ENCODE measurements around the gene FURIN. TPM values are rescaled to one million over a fixed set of nuclear protein-coding genes. Genes with fewer than 3 reads are reported as not detected.

Gene FURIN
- total and polyA plus RNA-seq, 2 of the 4 experiments (the other 2 are of a cell fraction), result 34.8 to 54.3 TPM

GRCh38 chr15:90881978-90882721, 13.8 kb downstream of the FURIN start:
- ATAC-seq (ENCODE audit: low read depth), result no peak
- Histone ChIP-seq H3K14ac (replicated peaks; ENCODE audit: low read depth, low read length) (no peak overlapping the region), H2AK5ac (ENCODE audit: low read depth, low read length) (no peak overlapping the region), H3K4me2 (ENCODE audit: low read depth, low read length) (no peak overlapping the region), H4K8ac (ENCODE audit: low read depth in 2 of 2, low read length in 2 of 2) (no peak overlapping the region), H3K23ac (ENCODE audit: low read depth, low read length) (no peak overlapping the region), H2BK20ac (ENCODE audit: low read depth, low read length) (no peak overlapping the region), H2BK120ac (ENCODE audit: low read depth, low read length) (no peak overlapping the region), H2AK9ac (replicated peaks; ENCODE audit: low read depth, low read length, poor library complexity) (no peak overlapping the region), H2BK15ac (ENCODE audit: low read depth, low read length) (no peak overlapping the region), H3K4ac (ENCODE audit: low read depth, low read length) (no peak overlapping the region), H3K9ac (ENCODE audit: low read depth, low read length) (no peak overlapping the region), H3K4me3 (ENCODE audit: insufficient read depth, low read depth, low read length) (no peak overlapping the region), H3K79me1 (ENCODE audit: low read depth in 1 of 2, low read length in 2 of 2) (peaks cover 9 to 20% of the 10 kb centered on the region in 2 experiments; a peak in 3 of 4 replicates), H4K91ac (ENCODE audit: insufficient read depth, low read depth, low read length) (no peak overlapping the region), H4K20me1 (ENCODE audit: insufficient read depth, low read length) (no peaks in the 10 kb centered on the region), H3K18ac (ENCODE audit: low read depth, low read length) (no peak overlapping the region), H2AFZ (replicated peaks; ENCODE audit: low read length, poor library complexity) (no peak overlapping the region), H3K27me3 (ENCODE audit: control insufficient read depth, insufficient read depth, low read length) (no peaks in the 10 kb centered on the region), H3K27ac (ENCODE audit: insufficient read depth, low read length) (no peak overlapping the region), H3K9me3 (ENCODE audit: control insufficient read depth, insufficient read depth, low read length) (no peaks in the 10 kb centered on the region), H3K4me1 (ENCODE audit: control insufficient read depth, insufficient read depth, low read length) (peaks cover 16% of the 10 kb centered on the region), H3K9me1 (ENCODE audit: insufficient read depth, low read length) (no peaks in the 10 kb centered on the region), H3K36me3 (ENCODE audit: control insufficient read depth, insufficient read depth, low read length) (peaks cover 46% of the 10 kb centered on the region), H4K5ac (ENCODE audit: low read depth, low read length) (no peak overlapping the region), H3K56ac (ENCODE audit: extremely low read depth, insufficient read depth, low read length) (no peak overlapping the region), H2BK5ac (ENCODE audit: low read depth, low read length, poor library complexity, severe bottlenecking) (no peak overlapping the region)
- POLR2A ChIA-PET (ENCODE audit: unreplicated experiment), result no interaction called here
- no peak for DNase-seq
- no TSS peak for BruUV-seq (replicated peaks)
- WGBS, 2 experiments (ENCODE audit: extremely low coverage in 2 of 2, insufficient read length in 1 of 2), result no CpG with 5 or more reads among the region's 19 CpGs
- in situ Hi-C loops (cut with MboI; ENCODE audit: low sequenced_read_pairs) (loop anchor here (10.0 to 25.0 kb wide), 2 partner anchors 387 to 570 kb away; no protein-coding TSS in a partner anchor), dilution Hi-C loops (cut with HindIII; ENCODE audit: low sequenced_read_pairs, unreplicated experiment) (no loop called here), intact Hi-C loops (cut with micrococcal nuclease) (no loop called here)
- CTCF ChIA-PET, result no interaction called here
- TF ChIP-seq MAZ (IDR thresholded peaks at IDR 0.05; ENCODE audit: borderline replicate concordance, low read depth, low read length) (no peak), USF2 (IDR thresholded peaks at IDR 0.05; ENCODE audit: low read depth, low read length) (no peak), SMC3 (IDR thresholded peaks at IDR 0.05; ENCODE audit: low read depth, low read length) (no peak), MXI1 (IDR thresholded peaks at IDR 0.05; ENCODE audit: borderline replicate concordance, low read depth, low read length) (no peak), NFE2L2 (IDR thresholded peaks at IDR 0.05; ENCODE audit: low read depth, low read length) (no peak), RCOR1 (IDR thresholded peaks at IDR 0.05; ENCODE audit: insufficient replicate concordance, low read length) (no peak)

All from IMR-90 (cell line).